Naive thymus-derived CD4-positive, alpha-beta T cell (primary cell): ENCODE measurements around the gene DDAH1. TPM values are rescaled to one million over a fixed set of nuclear protein-coding genes. Genes with fewer than 3 reads are reported as not detected.

Experiments used
- ATAC-seq: fragments of 150-1000 bp; cut with Tn5 transposase; 2 replicates; pipeline ENCODE4 v1.10.0; 2021; ENCODE audit warnings: mild to moderate bottlenecking, moderate library complexity
- CTCF ChIA-PET: fragments of 350-600 bp; sonication (Branson Sonifier 250); formaldehyde crosslinking; loops from one replicate; lab custom pipeline; 2021; ENCODE audit warnings: antibody characterized with exemption; lab: Charles Lee
- POLR2A ChIA-PET: fragments of 350-600 bp; sonication (Branson Sonifier 250); formaldehyde crosslinking; loops from one replicate; lab custom pipeline; 2021; ENCODE audit warnings: antibody characterized with exemption, inconsistent platforms; lab: Charles Lee
- DNase-seq, 9 donors: peaks; one replicate each; pipeline versions ENCODE4 v3.0.0 to v3.0.0-alpha.2; 2020 to 2022; ENCODE audit warnings: mixed read lengths in 1 of 9
- H3K27ac ChIP-seq: one replicate; pipeline ENCODE4 v1.7.0; 2013; ENCODE audit warnings: mild to moderate bottlenecking, low read depth, low read length, moderate library complexity
- H3K27me3 ChIP-seq, 2 donors: one replicate each; pipeline ENCODE4 v1.7.0; 2013; ENCODE audit warnings: low read length in 2 of 2, mild to moderate bottlenecking in 2 of 2, moderate library complexity in 2 of 2; ENCODE audit not compliant: control insufficient read depth in 2 of 2, insufficient read depth in 2 of 2
- H3K36me3 ChIP-seq, 3 experiments: 1 replicate in 2 of 3; 2 replicates in 1 of 3; pipeline ENCODE4 v1.7.0; 2013; ENCODE audit warnings: low read length in 3 of 3, mild to moderate bottlenecking in 3 of 3, moderate library complexity in 1 of 3; ENCODE audit not compliant: insufficient read depth in 3 of 3, control insufficient read depth in 2 of 3
- H3K4me1 ChIP-seq, 2 donors: one replicate each; pipeline ENCODE4 v1.7.0; 2013; ENCODE audit warnings: low read length in 2 of 2, mild to moderate bottlenecking in 2 of 2, moderate library complexity in 1 of 2; ENCODE audit not compliant: control insufficient read depth in 2 of 2, insufficient read depth in 2 of 2
- H3K4me3 ChIP-seq: 2 replicates; pipeline ENCODE4 v1.7.0; 2013; ENCODE audit warnings: mild to moderate bottlenecking, low read length
- H3K9me3 ChIP-seq, 3 experiments: 1 replicate in 2 of 3; 2 replicates in 1 of 3; pipeline ENCODE4 v1.7.0; 2013; ENCODE audit warnings: low read length in 3 of 3; ENCODE audit not compliant: control insufficient read depth in 2 of 3
- H3K27ac Mint-ChIP-seq, 9 donors: one replicate each; pipeline ENCODE4 v1.8.0; 2020 to 2022; ENCODE audit warnings: mixed read lengths in 9 of 9, mild to moderate bottlenecking in 8 of 9, moderate library complexity in 5 of 9, inconsistent platforms in 2 of 9
- H3K27me3 Mint-ChIP-seq, 5 donors: one replicate each; pipeline ENCODE4 v1.8.0; 2021 to 2022; ENCODE audit warnings: mixed read lengths in 5 of 5, mild to moderate bottlenecking in 1 of 5
- H3K36me3 Mint-ChIP-seq, 5 donors: one replicate each; pipeline ENCODE4 v1.8.0; 2020 to 2022; ENCODE audit warnings: mixed read lengths in 5 of 5, mild to moderate bottlenecking in 3 of 5, inconsistent platforms in 1 of 5
- H3K4me1 Mint-ChIP-seq, 7 donors: one replicate each; pipeline ENCODE4 v1.8.0; 2020 to 2022; ENCODE audit warnings: mixed read lengths in 7 of 7, mild to moderate bottlenecking in 3 of 7, inconsistent platforms in 1 of 7
- H3K4me3 Mint-ChIP-seq, 10 donors: one replicate each; pipeline ENCODE4 v1.8.0; 2020 to 2022; ENCODE audit warnings: mild to moderate bottlenecking in 10 of 10, mixed read lengths in 10 of 10, moderate library complexity in 6 of 10, inconsistent platforms in 2 of 10
- H3K9me3 Mint-ChIP-seq, 11 donors: one replicate each; pipeline ENCODE4 v1.8.0; 2020 to 2022; ENCODE audit warnings: mixed read lengths in 11 of 11, mild to moderate bottlenecking in 4 of 11, inconsistent platforms in 1 of 11, moderate library complexity in 1 of 11
- intact Hi-C, 2 donors: fragments of 100-400 bp; cut with micrococcal nuclease; formaldehyde crosslinking; loops; one replicate each; pipeline ENCODE4 v1.15.1; 2023
- polyA plus RNA-seq, 2 donors: library from polyadenylated mRNA; unstranded; fragments of 300-500 nt; fragmentation: Illumina TruSeq; gene quantifications; one replicate each; pipeline ENCODE4 v1.2.3, GENCODE V29; 2021
- total RNA-seq, 6 experiments: library from RNA in 5 of 6; stranded (reverse) in 5 of 6; gene quantifications; 1 replicate in 5 of 6; 2 replicates in 1 of 6; pipeline ENCODE4 v1.2.3 and lab custom pipeline; 2021 to 2026

Gene DDAH1
- total and polyA plus RNA-seq, 7 experiments from 2014 or later = 0.08 TPM; not detected in 6

DNA sequence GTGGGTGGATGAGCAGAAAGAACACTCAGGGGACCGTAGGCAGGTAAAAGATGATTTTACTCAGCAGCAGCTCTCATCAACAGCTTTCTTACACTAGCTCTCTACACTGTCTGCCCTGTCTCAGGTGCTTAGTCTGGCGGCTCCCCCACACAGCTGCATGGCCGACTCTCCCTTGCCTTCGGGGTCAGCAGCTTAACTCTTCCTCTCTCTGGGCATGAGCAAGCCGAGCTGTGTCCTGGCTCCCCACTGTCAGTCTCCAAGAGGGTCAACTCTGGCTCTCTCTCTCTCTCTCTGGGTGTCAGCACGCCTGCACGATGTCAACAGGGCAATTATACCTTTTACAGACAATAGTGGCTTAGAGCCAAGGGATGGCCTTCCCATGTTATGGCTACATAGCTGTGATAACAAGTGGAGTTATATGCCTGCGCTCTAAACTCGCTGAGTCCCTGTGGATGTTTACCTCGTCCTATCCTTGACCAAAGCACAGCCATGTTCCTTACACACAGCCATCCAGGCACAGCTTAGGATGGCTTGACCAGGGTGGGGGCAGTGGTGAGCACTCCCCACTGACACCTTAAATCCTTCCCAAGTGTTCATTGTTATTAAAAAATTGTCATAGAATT is 185.4 kb downstream of the DDAH1 start:
- peaks cover 0 to 31% (median 0%) of the 10 kb centered on the region in 5 donors for H3K27me3 Mint-ChIP-seq
- Histone ChIP-seq H3K4me3 (no peak overlapping the region), H3K4me1 (peaks cover 11 to 12% of the 10 kb centered on the region in 2 donors), H3K36me3 (peaks cover 0 to 5% (median 0%) of the 10 kb centered on the region in 3 experiments), H3K27me3 (no peaks in the 10 kb centered on the region), H3K9me3 (no peaks in the 10 kb centered on the region), H3K27ac (no peak overlapping the region)
- H3K36me3 Mint-ChIP-seq = peaks cover 0 to 5% (median 0%) of the 10 kb centered on the region in 5 donors
- H3K9me3 Mint-ChIP-seq = no peaks in the 10 kb centered on the region
- CTCF ChIA-PET = no interaction called here
- no peak for ATAC-seq
- H3K27ac Mint-ChIP-seq = peak overlapping the region in 4 of 9 donors; percentile 7 to 73 (median 54)
- H3K4me1 Mint-ChIP-seq = peaks cover 14 to 30% (median 18%) of the 10 kb centered on the region in 7 donors
- intact Hi-C loops = loop anchor here (5.0 to 10.0 kb wide), 15 partner anchors 232 to 1765 kb away; partner anchors contain the start of genes CTBS (in 1 of the 2), GNG5 (in 1 of the 2), HS2ST1 (in 1 of the 2) and MCOLN2 (in 1 of the 2)
- peak overlapping the region in 2 of 10 donors; percentile 9 to 56 for H3K4me3 Mint-ChIP-seq
- no peak for DNase-seq
- POLR2A ChIA-PET = no interaction called here

- no peak for ATAC-seq
- H3K27me3 ChIP-seq = no peaks in the 10 kb centered on the region
- H3K9me3 ChIP-seq = no peaks in the 10 kb centered on the region
- H3K27ac Mint-ChIP-seq = peak overlapping the region in 7 of 9 donors; percentile 0 to 62 (median 7)
- H3K4me3 Mint-ChIP-seq = peak overlapping the region in 1 of 10 donors; percentile 56
- no peaks in the 10 kb centered on the region for H3K9me3 Mint-ChIP-seq
- H3K4me1 ChIP-seq = peaks cover 17 to 18% of the 10 kb centered on the region in 2 donors
- peaks cover 0 to 31% (median 0%) of the 10 kb centered on the region in 5 donors for H3K27me3 Mint-ChIP-seq
- H3K4me3 ChIP-seq = no peak overlapping the region
- DNase-seq = peak in 1 of 9 donors; percentile 45
- peaks cover 21 to 35% (median 25%) of the 10 kb centered on the region in 7 donors for H3K4me1 Mint-ChIP-seq
- peaks cover 0 to 8% (median 0%) of the 10 kb centered on the region in 5 donors for H3K36me3 Mint-ChIP-seq
- peaks cover 0 to 5% (median 0%) of the 10 kb centered on the region in 3 experiments for H3K36me3 ChIP-seq
- ChIA-PET CTCF (interaction anchor here (4.0 kb wide), 1 partner anchor 20 kb away, joined by 29 read pairs; the partner anchor contains the start of gene C1orf52), POLR2A (no interaction called here)
- no peak overlapping the region for H3K27ac ChIP-seq
- intact Hi-C loops = loop anchor here (5.0 to 10.0 kb wide), 15 partner anchors 232 to 1766 kb away; partner anchors contain the start of genes CTBS (in 1 of the 2), GNG5 (in 1 of the 2), HS2ST1 (in 1 of the 2) and MCOLN2 (in 1 of the 2)
Measured at GRCh38 chr1:85278853-85279314, 186.1 kb downstream of the DDAH1 start.

DNA sequence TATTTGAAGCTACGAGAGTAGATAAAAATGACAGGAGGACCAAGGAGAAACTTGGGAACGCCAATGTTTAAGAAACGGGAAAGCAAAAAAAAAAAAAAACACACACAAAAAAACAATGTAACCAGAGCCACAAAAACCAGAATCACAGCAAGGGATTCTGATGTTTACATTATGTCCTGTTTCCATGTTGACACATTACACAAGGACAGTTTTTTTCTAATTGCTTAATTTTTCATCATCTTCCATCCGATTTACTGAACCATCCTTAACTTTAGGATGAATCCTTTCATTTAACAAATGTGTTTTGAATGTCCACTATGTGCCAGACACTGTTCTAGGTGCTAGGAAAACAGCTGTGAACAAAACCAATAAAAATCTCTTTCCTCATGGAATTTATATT is 187.2 kb downstream of the DDAH1 start:
- no peak for DNase-seq
- ATAC-seq = no peak
- H3K27ac Mint-ChIP-seq = peak overlapping the region in 5 of 9 donors; percentile 84 to 96 (median 94)
- ChIA-PET POLR2A (interaction anchor here (1.6 to 5.6 kb wide), 4 partner anchors 18 to 332 kb away, joined by 6 to 63 read pairs (median 26); partner anchors contain the start of genes C1orf52 and SYDE2), CTCF (interaction anchor here (3.2 to 4.0 kb wide), 2 partner anchors 19 to 333 kb away, joined by 13 to 29 read pairs; partner anchors contain the start of gene C1orf52)
- no peaks in the 10 kb centered on the region for H3K9me3 ChIP-seq
- no peak overlapping the region for H3K4me3 ChIP-seq
- intact Hi-C loops = loop anchor here (1.0 to 10.0 kb wide), 19 partner anchors 30 to 1767 kb away; partner anchors contain the start of genes GNG5 (in 2 of the 2), HS2ST1 (in 2 of the 2), MCOLN2 (in 2 of the 2) and SELENOF (in 2 of the 2)
- peaks cover 32 to 46% (median 36%) of the 10 kb centered on the region in 7 donors for H3K4me1 Mint-ChIP-seq
- peak overlapping the region in 1 of 10 donors; percentile 90 for H3K4me3 Mint-ChIP-seq
- no peaks in the 10 kb centered on the region for H3K9me3 Mint-ChIP-seq
- H3K27me3 Mint-ChIP-seq = peaks cover 0 to 31% (median 0%) of the 10 kb centered on the region in 5 donors
- H3K27ac ChIP-seq = no peak overlapping the region
- peaks cover 5 to 16% (median 9%) of the 10 kb centered on the region in 5 donors for H3K36me3 Mint-ChIP-seq
- peaks cover 0 to 5% (median 0%) of the 10 kb centered on the region in 3 experiments for H3K36me3 ChIP-seq
- H3K4me1 ChIP-seq = peaks cover 17 to 26% of the 10 kb centered on the region in 2 donors
- H3K27me3 ChIP-seq = no peaks in the 10 kb centered on the region

DNA sequence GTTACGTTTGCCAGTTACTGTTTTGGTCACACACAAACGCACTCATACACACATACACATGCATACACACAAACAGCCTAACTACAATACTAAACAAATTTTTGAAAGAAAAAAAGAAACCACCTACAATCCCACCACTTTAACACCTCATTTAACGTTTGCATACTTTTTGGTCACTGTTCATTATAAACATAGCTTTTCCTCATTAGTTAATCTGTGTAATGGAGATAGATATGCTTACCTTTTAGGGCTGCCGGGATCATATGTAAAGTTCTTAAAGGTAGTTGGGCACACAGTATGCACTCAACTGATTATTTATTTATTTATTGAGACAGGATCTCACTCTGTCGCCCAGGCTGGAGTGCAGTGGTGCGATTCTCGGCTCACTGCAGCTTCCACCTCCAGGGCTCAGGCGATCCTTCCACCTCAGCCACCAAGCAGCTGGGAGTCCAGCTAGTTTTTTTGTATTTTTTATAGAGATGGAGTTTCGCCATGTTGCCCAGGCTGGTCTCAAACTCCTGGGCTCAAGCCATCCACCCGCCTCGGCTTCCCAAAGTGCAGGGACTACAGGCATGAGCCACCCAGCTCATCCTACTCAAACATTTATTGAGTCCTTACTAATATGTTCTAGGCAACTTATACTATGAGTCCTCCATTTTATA is 187.8 kb downstream of the DDAH1 start:
- peaks cover 34 to 50% (median 40%) of the 10 kb centered on the region in 7 donors for H3K4me1 Mint-ChIP-seq
- H3K27me3 ChIP-seq = no peaks in the 10 kb centered on the region
- peak overlapping the region; percentile 84 to 97 (median 95) for H3K27ac Mint-ChIP-seq
- H3K9me3 Mint-ChIP-seq = no peaks in the 10 kb centered on the region
- DNase-seq (no peak), ATAC-seq (no peak)
- H3K4me3 Mint-ChIP-seq = peak overlapping the region; percentile 82 to 95 (median 90)
- H3K27me3 Mint-ChIP-seq = peaks cover 0 to 27% (median 0%) of the 10 kb centered on the region in 5 donors
- ChIA-PET POLR2A (interaction anchor here (0.6 to 5.6 kb wide), 13 partner anchors 8 to 1244 kb away, joined by 3 to 63 read pairs (median 6); partner anchors contain the start of genes C1orf52, PRKACB, SYDE2 and ZNHIT6), CTCF (interaction anchor here (0.6 to 4.0 kb wide), 7 partner anchors 13 to 768 kb away, joined by 3 to 29 read pairs (median 4); partner anchors contain the start of gene C1orf52)
- peaks cover 17 to 28% of the 10 kb centered on the region in 2 donors for H3K4me1 ChIP-seq
- peaks cover 5 to 17% (median 10%) of the 10 kb centered on the region in 5 donors for H3K36me3 Mint-ChIP-seq
- H3K9me3 ChIP-seq = no peaks in the 10 kb centered on the region
- peak overlapping the region; percentile 97 for H3K27ac ChIP-seq
- peak overlapping the region; percentile 61 for H3K4me3 ChIP-seq
- H3K36me3 ChIP-seq = peaks cover 0 to 5% (median 0%) of the 10 kb centered on the region in 3 experiments
- intact Hi-C loops = loop anchor here (1.0 to 10.0 kb wide), 30 partner anchors 18 to 1768 kb away; partner anchors contain the start of genes C1orf52 (in 2 of the 2), CTBS (in 2 of the 2), GNG5 (in 2 of the 2) and HS2ST1 (in 2 of the 2)

DNA sequence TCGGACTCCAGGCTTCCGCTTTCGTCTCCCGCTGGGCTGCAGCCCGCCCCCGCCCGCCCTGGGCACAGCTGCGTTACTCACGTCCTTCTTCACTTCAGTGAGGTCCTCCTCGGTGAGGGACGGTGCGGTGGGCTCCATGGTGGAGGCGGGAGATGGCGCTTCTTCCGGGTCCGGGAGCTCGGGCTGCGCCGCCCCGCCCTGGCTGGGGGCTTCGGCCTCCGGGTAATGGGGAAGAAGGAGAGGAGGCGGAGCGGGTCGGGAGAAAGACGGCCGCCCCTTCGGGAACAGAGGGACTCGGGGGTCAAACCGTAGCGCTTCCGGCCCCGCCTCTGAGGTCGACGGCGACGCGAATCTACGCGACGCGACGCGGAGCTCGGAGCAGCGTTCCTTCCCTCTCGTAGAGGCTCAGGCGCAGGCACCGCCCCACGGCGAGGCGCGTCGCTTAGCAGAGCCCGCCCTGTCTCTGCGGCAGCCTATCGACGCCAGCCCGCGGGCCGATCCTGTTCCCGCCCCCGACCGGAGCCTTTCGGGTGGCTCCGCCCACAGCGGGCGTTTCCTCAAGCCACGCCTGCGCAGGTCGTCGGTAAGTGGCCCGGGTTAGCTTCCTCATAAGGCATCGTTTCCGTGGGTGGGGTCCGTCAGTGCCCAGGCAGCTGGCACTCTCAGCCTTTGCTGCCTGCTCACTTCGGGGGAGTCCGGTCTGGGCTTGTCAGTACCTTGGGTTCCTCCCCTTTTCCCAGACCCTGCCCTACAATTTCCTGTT is 188.6 kb downstream of the DDAH1 start, which contains the start of gene BCL10:
Gene BCL10, minus strand, starts transcription at position 418 of the 763 bp plus-strand sequence. Its CDS starts 280 bp downstream, at position 138.
- Histone ChIP-seq H3K27me3 (no peaks in the 10 kb centered on the region), H3K9me3 (no peaks in the 10 kb centered on the region), H3K36me3 (peaks cover 0 to 9% (median 0%) of the 10 kb centered on the region in 3 experiments), H3K27ac (peak within 1 kb of the TSS; percentile 97), H3K4me3 (peak within 1 kb of the TSS; percentile 89), H3K4me1 (peaks cover 17 to 28% of the 10 kb centered on the region in 2 donors)
- Mint-ChIP-seq H3K27me3 (peaks cover 0 to 21% (median 0%) of the 10 kb centered on the region in 5 donors), H3K9me3 (no peaks in the 10 kb centered on the region), H3K4me1 (peaks cover 36 to 55% (median 47%) of the 10 kb centered on the region in 7 donors), H3K4me3 (peak within 1 kb of the TSS; percentile 82 to 95 (median 90)), H3K36me3 (peaks cover 5 to 17% (median 12%) of the 10 kb centered on the region in 5 donors), H3K27ac (peak within 1 kb of the TSS; percentile 84 to 97 (median 95))
- intact Hi-C loops = loop anchor here (1.0 to 10.0 kb wide), 29 partner anchors 17 to 1768 kb away; partner anchors contain the start of genes C1orf52 (in 2 of the 2), CTBS (in 2 of the 2), GNG5 (in 2 of the 2) and HS2ST1 (in 2 of the 2)
- CTCF ChIA-PET = interaction anchor here (0.6 to 4.0 kb wide), 8 partner anchors 12 to 768 kb away, joined by 3 to 29 read pairs (median 4); partner anchors contain the start of gene C1orf52
- ATAC-seq (peak; percentile 97), DNase-seq (peak; percentile 95 to 98 (median 97))
- POLR2A ChIA-PET = interaction anchor here (0.5 to 5.6 kb wide), 15 partner anchors 9 to 1699 kb away, joined by 3 to 63 read pairs (median 5); partner anchors contain the start of genes C1orf52, PRKACB, SYDE2 and ZNHIT6
